ENCODE measurements around the gene FADS2. TPM values are rescaled to one million over a fixed set of nuclear protein-coding genes. Genes with fewer than 3 reads are reported as not detected.

FADS2 gene
- total RNA-seq, 1 donor from 2014 or later = 121 TPM

DNA sequence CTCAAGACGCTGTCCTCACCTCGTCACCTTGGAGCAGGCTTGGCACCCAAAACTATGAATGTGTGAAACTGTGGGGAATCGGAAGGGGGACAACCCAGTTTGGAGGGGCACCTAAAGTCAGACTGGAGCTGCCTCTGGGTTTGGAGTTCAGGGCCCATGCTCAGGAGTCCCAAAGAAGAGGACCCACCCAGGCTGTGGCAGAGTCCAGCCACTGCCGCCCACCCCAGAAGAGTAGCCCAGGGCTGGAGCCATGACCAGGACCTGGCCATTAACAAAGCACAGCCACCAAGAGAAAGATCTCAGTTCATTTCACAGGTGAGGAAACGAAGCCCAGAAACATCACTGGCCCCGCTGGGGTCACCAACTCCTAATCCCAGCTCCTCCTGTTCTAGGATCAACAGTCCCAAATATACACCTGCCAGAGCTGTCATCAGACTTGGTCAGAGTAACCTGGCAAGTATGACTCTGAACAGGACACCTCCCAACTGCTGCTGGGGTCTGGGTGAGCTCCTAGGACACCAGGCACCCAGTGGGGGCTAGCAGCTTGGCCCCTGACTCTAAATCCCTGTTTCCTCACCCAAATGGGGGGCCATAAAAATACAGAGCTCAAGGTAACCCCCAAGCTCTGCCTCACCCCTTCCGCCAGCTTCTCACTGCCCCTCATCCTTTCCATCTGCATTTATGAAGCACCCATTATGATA lies 86.5 kb downstream of the FADS2 start:
- DNase-seq (ENCODE audit: low spot score in 2 of 2) = peak; percentile 12 to 14
- no peak for FAIRE-seq

DNA sequence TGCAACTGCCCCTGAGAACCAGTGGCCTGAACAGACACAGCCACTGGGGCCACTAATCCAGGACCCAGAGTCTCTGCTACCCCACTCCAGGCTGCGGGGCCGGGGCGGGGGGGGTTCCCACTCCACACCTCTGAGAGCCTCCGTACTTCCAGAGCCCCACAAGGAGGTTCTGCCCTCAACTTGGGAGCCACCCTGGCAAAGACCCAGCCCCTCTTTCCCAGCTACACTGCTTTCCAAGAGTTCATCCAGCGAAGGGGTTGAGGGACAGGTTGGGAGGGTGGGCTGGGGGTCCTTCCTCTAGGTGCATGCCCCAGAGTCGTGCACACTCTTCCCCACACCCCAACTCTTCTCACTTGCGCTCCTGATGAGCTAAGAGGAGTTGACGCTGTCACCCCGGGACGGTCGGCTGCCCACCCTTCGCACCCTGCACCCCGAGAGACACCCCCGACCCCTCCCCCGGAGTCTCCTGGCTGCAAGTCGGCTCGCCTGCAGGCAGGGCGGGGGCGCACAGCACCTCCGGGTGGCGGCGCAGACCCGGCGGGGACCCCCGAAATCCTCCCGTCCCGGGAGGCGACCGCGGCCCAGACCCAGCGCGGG lies 88.7 kb downstream of the FADS2 start:
- FAIRE-seq (no peak), DNase-seq (ENCODE audit: low spot score in 2 of 2) (peak; percentile 28 to 50)

Small RNA genes within 50 kb of the gene (small RNA-seq; reads per million reads assigned to genes)
- gene MIR6746 = not detected

Other genes with a start within 250 kb of the FADS2 start
- gene SYT7, start 247.2 kb upstream of the FADS2 start, total RNA-seq = 14.7 TPM
- 4.9 TPM for gene DAGLA, start 147.9 kb upstream of the FADS2 start, total RNA-seq
- 0.82 TPM for gene MYRF, start 75.7 kb upstream of the FADS2 start, total RNA-seq
- gene TMEM258, start 35.7 kb upstream of the FADS2 start, total RNA-seq = 62.4 TPM
- 15.9 TPM for gene FEN1, start 35.4 kb upstream of the FADS2 start, total RNA-seq
- 81.9 TPM for gene FADS1, start 11.3 kb upstream of the FADS2 start, total RNA-seq
- 35.5 TPM for gene FADS3, start 63.2 kb downstream of the FADS2 start, total RNA-seq
- 1.6 TPM for gene RAB3IL1, start 89.3 kb downstream of the FADS2 start, total RNA-seq
- gene BEST1, start 122.1 kb downstream of the FADS2 start, total RNA-seq = 1.6 TPM
- gene FTH1, start 139.3 kb downstream of the FADS2 start, total RNA-seq = 254 TPM